Measurements from ENCODE around the gene GADL1. TPM values are rescaled to one million over a fixed set of nuclear protein-coding genes. Genes with fewer than 3 reads are reported as not detected.

Gene GADL1
- total RNA-seq, 4 donors from 2014 or later, result 0.13 to 0.55 (median 0.42) TPM

GRCh38 chr3:30707825-30708224 is 186.6 kb downstream of the GADL1 start:
- Histone ChIP-seq H3K4me1 (no peaks in the 10 kb centered on the region), H3K36me3 (no peaks in the 10 kb centered on the region), H3K27ac (no peak overlapping the region), H3K9me3 (no peaks in the 10 kb centered on the region), H3K27me3 (no peaks in the 10 kb centered on the region), H3K4me3 (no peak overlapping the region)
- in situ Hi-C loops (cut with MboI; ENCODE audit: low sequenced_read_pairs in 4 of 4), result no loop called here
- ATAC-seq (no peak), DNase-seq (no peak)
- TF ChIP-seq POLR2A (IDR thresholded peaks at IDR 0.05) (no peak), CTCF (IDR thresholded peaks at IDR 0.05 in 4 of 5, conservative IDR thresholded peaks at IDR 0.05 in 1 of 5) (no peak)
- intact Hi-C loops (cut with DNase I; ENCODE audit: low total_unique reads), result no loop called here

- H3K4me1 ChIP-seq, result no peaks in the 10 kb centered on the region
- no peak overlapping the region for H3K4me3 ChIP-seq
- no peaks in the 10 kb centered on the region for H3K27me3 ChIP-seq
- TF ChIP-seq CTCF (IDR thresholded peaks at IDR 0.05 in 4 of 5, conservative IDR thresholded peaks at IDR 0.05 in 1 of 5), result no peak
- no peak for TF ChIP-seq POLR2A (IDR thresholded peaks at IDR 0.05)
- in situ Hi-C loops (cut with MboI; ENCODE audit: low sequenced_read_pairs in 4 of 4), result no loop called here
- ATAC-seq, result no peak
- no peak overlapping the region for H3K27ac ChIP-seq
- DNase-seq, result no peak
- no peaks in the 10 kb centered on the region for H3K36me3 ChIP-seq
- H3K9me3 ChIP-seq, result no peaks in the 10 kb centered on the region
- intact Hi-C loops (cut with DNase I; ENCODE audit: low total_unique reads), result no loop called here
Observed at GRCh38 chr3:30704931-30705890, 189.2 kb downstream of the GADL1 start.

- no peak overlapping the region for H3K27ac ChIP-seq
- TF ChIP-seq POLR2A (IDR thresholded peaks at IDR 0.05) (no peak), CTCF (IDR thresholded peaks at IDR 0.05 in 4 of 5, conservative IDR thresholded peaks at IDR 0.05 in 1 of 5) (no peak)
- H3K27me3 ChIP-seq, result no peaks in the 10 kb centered on the region
- DNase-seq (no peak), ATAC-seq (no peak)
- H3K4me1 ChIP-seq, result no peaks in the 10 kb centered on the region
- in situ Hi-C loops (cut with MboI; ENCODE audit: low sequenced_read_pairs in 4 of 4) (no loop called here), intact Hi-C loops (cut with DNase I; ENCODE audit: low total_unique reads) (no loop called here)
- no peaks in the 10 kb centered on the region for H3K36me3 ChIP-seq
- H3K9me3 ChIP-seq, result no peaks in the 10 kb centered on the region
- H3K4me3 ChIP-seq, result no peak overlapping the region
Observed at GRCh38 chr3:30702828-30703397, 191.5 kb downstream of the GADL1 start.

- in situ Hi-C loops (cut with MboI; ENCODE audit: low sequenced_read_pairs in 4 of 4) (no loop called here), intact Hi-C loops (cut with DNase I; ENCODE audit: low total_unique reads) (no loop called here)
- TF ChIP-seq POLR2A (IDR thresholded peaks at IDR 0.05) (no peak), CTCF (IDR thresholded peaks at IDR 0.05 in 4 of 5, conservative IDR thresholded peaks at IDR 0.05 in 1 of 5) (no peak)
- peaks cover 2 to 4% of the 10 kb centered on the region in 2 donors for H3K4me1 ChIP-seq
- no peak overlapping the region for H3K4me3 ChIP-seq
- H3K27ac ChIP-seq, result no peak overlapping the region
- ATAC-seq (no peak), DNase-seq (no peak)
- no peaks in the 10 kb centered on the region for H3K27me3 ChIP-seq
- H3K9me3 ChIP-seq, result no peaks in the 10 kb centered on the region
- no peaks in the 10 kb centered on the region for H3K36me3 ChIP-seq
Observed at GRCh38 chr3:30702038-30702827, 192.2 kb downstream of the GADL1 start.

All from gastrocnemius medialis (tissue), 4 donors.